Measurements from ENCODE around the gene RIMBP2. TPM values are rescaled to one million over a fixed set of nuclear protein-coding genes. Genes with fewer than 3 reads are reported as not detected.

RIMBP2 gene
- total and polyA plus RNA-seq, 2 experiments from 2014 or later = not detected

GRCh38 chr12:130494736-130495135 lies 221.4 kb downstream of the RIMBP2 start:
- H3K27ac ChIP-seq = no peak overlapping the region
- H3K4me1 ChIP-seq (ENCODE audit: insufficient read depth) = no peaks in the 10 kb centered on the region
- H3K36me3 ChIP-seq (ENCODE audit: low read depth) = no peaks in the 10 kb centered on the region
- H4K20me1 ChIP-seq (ENCODE audit: insufficient read depth) = no peaks in the 10 kb centered on the region
- no peak for TF ChIP-seq EZH2 (IDR thresholded peaks at IDR 0.05; ENCODE audit: insufficient read depth, poor library complexity, severe bottlenecking)
- TF ChIP-seq EZH2phosphoT487 (IDR thresholded peaks at IDR 0.05; ENCODE audit: insufficient read depth, low read depth) = no peak
- 79 to 83% methylated on average over 8 of the region's 8 CpGs for WGBS, 2 experiments (ENCODE audit: low coverage in 1 of 2, low lambda C conversion rate in 2 of 2, missing lambda C conversion rate in 2 of 2)
- no peaks in the 10 kb centered on the region for H3K79me2 ChIP-seq (ENCODE audit: insufficient read depth)
- H3K27me3 ChIP-seq (replicated peaks; ENCODE audit: insufficient read depth) = no peaks in the 10 kb centered on the region
- no peak overlapping the region for H3K9ac ChIP-seq
- no peak overlapping the region for H2AFZ ChIP-seq
- in situ Hi-C loops (cut with MboI) = no loop called here
- no peak overlapping the region for H3K4me3 ChIP-seq
- no peak for DNase-seq
- no peaks in the 10 kb centered on the region for H3K9me3 ChIP-seq (ENCODE audit: low read depth)
- H3K9me2 ChIP-seq (ENCODE audit: insufficient read depth) = no peaks in the 10 kb centered on the region
- H3F3A ChIP-seq (ENCODE audit: insufficient read depth) = no peaks in the 10 kb centered on the region
- H3K4me2 ChIP-seq (ENCODE audit: unreplicated experiment) = no peak overlapping the region

GRCh38 chr12:130493951-130494350 lies 222.1 kb downstream of the RIMBP2 start:
- Histone ChIP-seq H3K4me1 (ENCODE audit: insufficient read depth) (no peaks in the 10 kb centered on the region), H3K4me3 (no peak overlapping the region), H3K36me3 (ENCODE audit: low read depth) (no peaks in the 10 kb centered on the region), H4K20me1 (ENCODE audit: insufficient read depth) (no peaks in the 10 kb centered on the region), H3K27ac (no peak overlapping the region), H3K4me2 (ENCODE audit: unreplicated experiment) (no peak overlapping the region), H3F3A (ENCODE audit: insufficient read depth) (no peaks in the 10 kb centered on the region), H3K79me2 (ENCODE audit: insufficient read depth) (no peaks in the 10 kb centered on the region), H3K9ac (no peak overlapping the region), H3K27me3 (replicated peaks; ENCODE audit: insufficient read depth) (no peaks in the 10 kb centered on the region), H2AFZ (no peak overlapping the region), H3K9me3 (ENCODE audit: low read depth) (no peaks in the 10 kb centered on the region), H3K9me2 (ENCODE audit: insufficient read depth) (no peaks in the 10 kb centered on the region)
- in situ Hi-C loops (cut with MboI) = no loop called here
- 51 to 57% methylated on average over 12 to 13 of the region's 13 CpGs for WGBS, 2 experiments (ENCODE audit: low coverage in 1 of 2, low lambda C conversion rate in 2 of 2, missing lambda C conversion rate in 2 of 2)
- TF ChIP-seq EZH2 (IDR thresholded peaks at IDR 0.05; ENCODE audit: insufficient read depth, poor library complexity, severe bottlenecking) (no peak), EZH2phosphoT487 (IDR thresholded peaks at IDR 0.05; ENCODE audit: insufficient read depth, low read depth) (no peak)
- no peak for DNase-seq

- no peak overlapping the region for H2AFZ ChIP-seq
- WGBS, 2 experiments (ENCODE audit: low coverage in 1 of 2, low lambda C conversion rate in 2 of 2, missing lambda C conversion rate in 2 of 2) = 40 to 48% methylated on average over 31 to 32 of the region's 32 CpGs
Measured at GRCh38 chr12:130491421-130492357, 224.4 kb downstream of the RIMBP2 start.

GRCh38 chr12:130490674-130491073 lies 225.4 kb downstream of the RIMBP2 start:
- H3F3A ChIP-seq (ENCODE audit: insufficient read depth) = no peaks in the 10 kb centered on the region
- no peak overlapping the region for H2AFZ ChIP-seq
- H3K9ac ChIP-seq = no peak overlapping the region
- DNase-seq = no peak
- H3K27me3 ChIP-seq (replicated peaks; ENCODE audit: insufficient read depth) = no peaks in the 10 kb centered on the region
- in situ Hi-C loops (cut with MboI) = no loop called here
- no peaks in the 10 kb centered on the region for H3K36me3 ChIP-seq (ENCODE audit: low read depth)
- no peak for TF ChIP-seq EZH2phosphoT487 (IDR thresholded peaks at IDR 0.05; ENCODE audit: insufficient read depth, low read depth)
- no peak for TF ChIP-seq EZH2 (IDR thresholded peaks at IDR 0.05; ENCODE audit: insufficient read depth, poor library complexity, severe bottlenecking)
- H3K4me1 ChIP-seq (ENCODE audit: insufficient read depth) = no peaks in the 10 kb centered on the region
- no peaks in the 10 kb centered on the region for H4K20me1 ChIP-seq (ENCODE audit: insufficient read depth)
- H3K79me2 ChIP-seq (ENCODE audit: insufficient read depth) = no peaks in the 10 kb centered on the region
- H3K4me2 ChIP-seq (ENCODE audit: unreplicated experiment) = no peak overlapping the region
- H3K27ac ChIP-seq = no peak overlapping the region
- no peaks in the 10 kb centered on the region for H3K9me2 ChIP-seq (ENCODE audit: insufficient read depth)
- WGBS, 2 experiments (ENCODE audit: low coverage in 1 of 2, low lambda C conversion rate in 2 of 2, missing lambda C conversion rate in 2 of 2) = 42 to 49% methylated on average over 10 of the region's 10 CpGs
- no peaks in the 10 kb centered on the region for H3K9me3 ChIP-seq (ENCODE audit: low read depth)
- no peak overlapping the region for H3K4me3 ChIP-seq

More at GRCh38 chr12:130491421-130492357, 224.4 kb downstream of the RIMBP2 start:
- DNase-seq = no peak
- H3K79me2 ChIP-seq (ENCODE audit: insufficient read depth) = no peaks in the 10 kb centered on the region
- no peak overlapping the region for H3K27ac ChIP-seq
- no peaks in the 10 kb centered on the region for H3F3A ChIP-seq (ENCODE audit: insufficient read depth)
- H3K4me1 ChIP-seq (ENCODE audit: insufficient read depth) = no peaks in the 10 kb centered on the region
- no peaks in the 10 kb centered on the region for H3K9me2 ChIP-seq (ENCODE audit: insufficient read depth)
- TF ChIP-seq EZH2 (IDR thresholded peaks at IDR 0.05; ENCODE audit: insufficient read depth, poor library complexity, severe bottlenecking) = no peak
- no peak for TF ChIP-seq EZH2phosphoT487 (IDR thresholded peaks at IDR 0.05; ENCODE audit: insufficient read depth, low read depth)
- H3K9ac ChIP-seq = no peak overlapping the region
- H4K20me1 ChIP-seq (ENCODE audit: insufficient read depth) = no peaks in the 10 kb centered on the region
- in situ Hi-C loops (cut with MboI) = no loop called here
- no peaks in the 10 kb centered on the region for H3K36me3 ChIP-seq (ENCODE audit: low read depth)
- no peak overlapping the region for H3K4me3 ChIP-seq
- no peak overlapping the region for H3K4me2 ChIP-seq (ENCODE audit: unreplicated experiment)
- no peaks in the 10 kb centered on the region for H3K9me3 ChIP-seq (ENCODE audit: low read depth)
- H3K27me3 ChIP-seq (replicated peaks; ENCODE audit: insufficient read depth) = no peaks in the 10 kb centered on the region
